ENCODE data around the gene RPP21.

Gene RPP21

DNA sequence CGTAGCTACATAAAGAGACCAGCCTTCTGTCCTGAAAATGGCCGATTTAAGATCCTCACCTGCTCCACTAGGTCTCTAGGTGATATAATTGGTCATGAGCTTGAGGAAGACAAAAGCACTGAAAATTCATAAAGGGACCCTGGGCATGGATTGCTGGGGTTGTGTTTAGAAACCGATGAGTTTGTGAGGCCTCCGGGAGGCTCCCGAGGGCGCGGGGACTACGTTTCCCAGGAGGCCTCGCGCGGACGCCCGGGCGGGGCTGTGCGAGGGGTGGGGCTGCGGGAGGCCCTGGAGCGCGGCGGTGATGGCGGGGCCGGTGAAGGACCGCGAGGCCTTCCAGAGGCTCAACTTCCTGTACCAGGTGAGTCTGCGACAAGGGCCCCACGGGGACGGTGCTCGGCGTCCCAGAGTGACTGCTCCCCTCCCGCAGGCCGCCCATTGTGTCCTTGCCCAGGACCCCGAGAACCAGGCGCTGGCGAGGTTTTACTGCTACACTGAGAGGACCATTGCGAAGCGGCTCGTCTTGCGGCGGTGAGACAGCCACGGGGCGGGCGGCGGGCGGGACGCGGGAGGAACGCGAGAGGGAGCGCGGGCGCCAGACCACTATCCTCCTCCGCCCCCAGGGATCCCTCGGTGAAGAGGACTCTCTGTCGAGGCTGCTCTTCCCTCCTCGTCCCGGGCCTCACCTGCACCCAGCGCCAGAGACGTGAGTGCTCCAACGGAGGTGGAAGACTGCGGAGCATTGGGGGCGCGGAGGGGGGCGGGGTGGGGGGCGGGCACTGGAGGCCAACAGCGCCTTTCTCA, at the start of gene RPP21:
Gene RPP21, plus strand, starts transcription at position 289 of the 804 bp plus-strand sequence. Its CDS starts 16 bp downstream, at position 305.
- DNase-seq, result peak; percentile 71 to 93 (median 83)

DNA sequence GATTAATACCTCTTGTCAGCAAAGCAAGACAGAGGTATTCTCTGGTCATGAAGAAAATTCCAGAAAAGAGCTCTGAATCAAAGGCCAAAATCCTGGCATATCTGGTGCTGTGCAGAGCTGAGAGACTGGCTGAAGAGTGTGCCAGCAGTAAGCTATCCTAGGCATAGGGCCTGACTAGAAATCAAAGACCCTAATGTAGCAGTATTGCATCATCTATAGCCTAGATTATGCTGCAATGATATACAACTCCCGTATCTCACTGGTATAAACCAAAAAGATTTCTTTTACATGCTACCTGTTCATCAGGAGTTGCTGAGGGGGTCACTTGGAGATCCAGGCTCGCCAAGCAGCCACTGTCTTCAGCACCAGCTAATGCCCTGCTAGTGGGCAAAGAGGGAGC, 49.1 kb upstream of the RPP21 start:
- no peak for DNase-seq

DNA sequence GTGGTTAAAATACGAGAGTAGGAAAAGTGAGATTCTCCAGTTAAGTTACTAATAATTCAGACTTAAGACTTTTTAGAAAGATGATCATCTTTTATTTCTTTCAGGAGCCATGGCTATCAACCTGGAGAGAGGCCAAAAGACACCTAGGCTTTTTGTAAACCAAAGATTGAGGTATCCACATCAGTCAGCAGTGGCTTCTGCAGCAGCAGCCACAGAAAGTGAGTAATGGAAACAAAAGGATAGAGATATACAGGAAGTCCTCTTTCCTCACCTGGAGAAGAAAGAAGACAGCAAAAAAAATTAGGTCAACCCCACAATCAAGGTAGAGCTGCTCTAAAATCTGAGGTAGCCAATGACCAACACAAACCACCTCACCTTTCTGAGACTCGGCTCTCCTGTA, 41.0 kb upstream of the RPP21 start:
- DNase-seq, result no peak

DNA sequence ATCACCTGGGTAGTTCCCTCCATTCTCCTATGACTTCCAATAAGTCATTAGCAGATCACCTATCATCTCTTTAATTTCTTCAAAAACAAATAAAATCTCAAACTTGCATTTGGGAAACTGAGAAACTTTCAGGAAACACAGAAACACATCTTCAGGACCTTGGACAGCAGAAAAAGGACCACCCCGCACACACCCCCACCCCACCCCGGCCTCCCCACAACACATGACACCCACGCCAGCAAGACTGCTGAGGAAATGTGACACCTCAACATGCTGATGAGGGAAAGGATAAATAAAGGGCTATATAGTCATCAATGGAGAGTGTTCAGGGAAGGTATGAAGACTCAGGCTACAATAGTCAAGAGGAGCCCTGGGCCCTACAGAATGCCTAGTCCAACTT, 33.9 kb upstream of the RPP21 start:
- peak in 1 of 3 donors; percentile 3 for DNase-seq

DNA sequence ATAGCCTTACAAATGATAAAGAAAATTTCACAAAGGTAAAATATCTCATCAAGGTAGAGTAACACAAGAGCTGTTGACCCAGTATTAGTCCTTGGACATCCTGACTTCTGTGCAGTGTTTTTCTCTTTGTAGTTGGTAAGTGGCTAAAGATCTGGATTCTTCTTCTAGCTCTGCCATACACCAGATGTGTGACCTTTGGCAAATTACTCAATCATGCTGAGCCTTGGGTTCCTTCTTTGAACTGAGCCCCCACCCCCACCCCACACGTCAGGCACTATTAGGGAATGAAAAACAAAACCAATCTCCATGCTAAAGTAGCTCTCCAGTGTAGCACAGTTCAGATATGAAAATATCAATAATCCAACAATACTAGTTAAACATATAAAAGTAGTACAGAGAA, 33.3 kb upstream of the RPP21 start:
- DNase-seq, result peak; percentile 51 to 58 (median 57)

DNA sequence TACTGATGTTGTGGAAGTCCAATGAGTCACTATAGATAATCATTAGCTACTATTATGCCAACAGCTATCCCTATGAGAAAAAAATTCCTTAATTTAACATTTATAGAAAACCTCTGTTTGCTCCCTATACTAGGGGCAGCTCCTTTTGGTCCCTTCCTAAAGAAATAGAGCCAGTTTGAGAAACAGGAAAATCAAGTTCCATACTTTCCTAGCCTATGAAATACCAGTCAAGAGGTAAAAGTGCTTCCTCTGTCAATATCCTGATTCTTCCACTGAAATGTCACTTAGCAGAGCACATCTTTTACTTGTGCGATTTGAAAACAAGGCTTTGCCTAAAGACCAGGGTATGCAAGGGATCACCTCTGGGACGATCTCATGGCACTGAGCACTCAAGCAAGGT, 32.7 kb upstream of the RPP21 start:
- DNase-seq, result no peak

DNA sequence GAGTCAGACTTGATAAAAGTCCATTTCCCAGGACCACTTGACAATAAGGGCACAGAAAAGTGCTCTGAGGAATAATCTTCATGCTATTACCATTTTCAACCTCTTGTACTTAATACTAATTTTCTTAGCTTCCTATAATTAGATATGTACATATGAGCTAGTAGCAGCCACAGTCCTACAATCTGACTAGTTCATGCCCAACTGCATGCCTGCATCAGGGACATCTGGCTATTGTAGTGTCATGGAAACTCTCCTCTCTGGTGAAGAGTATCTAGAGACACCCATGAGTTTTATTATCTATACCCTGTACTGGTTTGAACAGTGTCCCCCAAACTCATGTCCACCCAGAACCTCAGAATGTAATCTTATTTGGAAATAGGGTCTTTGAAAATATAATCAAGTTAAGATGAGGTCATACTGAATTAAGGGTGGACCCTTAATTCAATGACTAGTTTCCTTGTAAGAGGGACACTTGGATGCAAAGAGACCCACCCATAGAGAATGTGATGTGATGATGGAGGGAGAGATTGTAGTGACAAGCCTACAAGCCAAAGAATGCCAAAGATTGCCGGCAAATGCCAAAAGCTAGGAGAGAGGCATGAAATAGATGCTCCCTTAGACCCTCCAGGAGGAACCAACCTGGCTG, 32.2 kb upstream of the RPP21 start:
- no peak for DNase-seq

DNA sequence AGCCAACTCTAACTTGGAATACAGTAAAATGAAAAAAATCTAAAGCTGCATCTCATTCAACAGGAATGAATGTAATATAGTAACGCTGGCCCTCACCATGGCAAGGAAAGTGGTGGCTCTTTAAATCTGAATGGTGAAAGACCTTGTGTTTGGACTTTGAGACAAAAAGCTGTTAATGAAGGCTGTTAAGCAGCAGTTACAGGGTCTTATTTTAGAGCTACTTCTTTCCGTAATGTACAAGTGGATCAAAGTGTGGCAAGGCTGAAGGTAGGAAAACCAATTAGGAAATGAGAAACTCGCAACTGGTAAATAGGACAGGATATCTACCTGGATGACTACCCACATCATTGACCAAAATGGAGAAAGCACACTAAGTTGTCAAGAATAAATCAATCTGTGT, 29.8 kb upstream of the RPP21 start:
- DNase-seq, result no peak

DNA sequence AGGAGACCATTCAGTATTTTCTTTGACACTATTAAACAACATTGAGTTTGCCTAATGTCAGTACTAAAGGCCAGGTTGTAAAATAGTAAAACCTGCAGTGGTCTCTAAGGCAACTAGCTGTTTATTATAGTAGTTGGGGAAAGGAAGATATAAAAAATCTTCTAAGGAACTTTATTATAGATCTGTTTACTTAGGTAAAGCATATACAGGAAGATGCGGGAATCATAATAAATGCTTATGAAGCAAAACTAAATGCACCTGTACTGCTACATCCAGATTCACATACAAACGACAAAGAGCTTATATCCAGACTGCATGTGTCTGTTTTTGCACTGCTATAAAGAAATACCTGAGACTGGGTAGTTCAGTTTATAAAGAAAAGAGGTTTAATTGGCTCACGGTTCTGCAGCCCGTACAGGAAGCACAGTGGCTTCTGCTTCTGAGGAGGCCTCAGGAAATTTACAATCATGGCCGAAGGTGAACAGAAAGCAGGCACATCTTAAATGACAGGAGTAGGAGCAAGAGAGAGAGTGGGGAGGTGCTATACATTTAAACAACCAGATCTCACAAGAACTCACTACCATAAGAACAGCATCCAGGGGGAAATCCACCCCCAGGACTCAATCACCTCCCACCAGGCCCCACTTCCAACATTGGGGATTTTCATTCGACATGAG, 26.9 kb upstream of the RPP21 start:
- DNase-seq, result no peak

DNA sequence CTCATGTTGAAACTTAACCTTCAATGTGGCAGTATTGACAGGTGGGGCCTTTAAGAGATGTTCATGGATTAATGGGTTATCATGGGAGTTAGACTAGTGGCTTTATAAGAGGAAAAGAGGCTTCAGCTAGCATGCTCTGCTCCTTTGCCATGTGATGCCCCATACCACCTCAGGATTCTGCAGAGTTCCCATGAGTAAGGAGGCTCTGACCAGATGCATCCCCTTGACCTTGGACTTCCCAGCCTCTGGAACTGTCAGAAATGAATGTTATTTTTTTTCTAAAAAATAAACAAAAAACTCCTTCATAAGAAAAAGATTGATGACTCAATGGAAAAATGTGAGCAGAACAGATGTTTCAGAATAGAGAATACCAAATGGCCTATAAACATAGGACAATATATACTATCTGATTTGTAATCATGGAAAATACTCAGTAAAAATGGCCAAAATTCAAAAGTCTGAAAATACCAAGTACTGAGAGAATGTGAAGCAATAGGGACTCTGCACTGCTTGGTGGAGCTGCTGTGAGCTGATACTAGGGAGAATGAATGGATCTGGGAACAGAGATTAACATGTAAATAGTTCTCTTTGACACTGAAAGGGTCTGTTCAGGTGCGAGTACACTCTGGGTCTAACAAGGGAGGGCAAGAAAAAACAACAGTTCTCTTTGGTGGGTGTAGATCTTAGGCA, 25.7 kb upstream of the RPP21 start:
- DNase-seq, result no peak

DNA sequence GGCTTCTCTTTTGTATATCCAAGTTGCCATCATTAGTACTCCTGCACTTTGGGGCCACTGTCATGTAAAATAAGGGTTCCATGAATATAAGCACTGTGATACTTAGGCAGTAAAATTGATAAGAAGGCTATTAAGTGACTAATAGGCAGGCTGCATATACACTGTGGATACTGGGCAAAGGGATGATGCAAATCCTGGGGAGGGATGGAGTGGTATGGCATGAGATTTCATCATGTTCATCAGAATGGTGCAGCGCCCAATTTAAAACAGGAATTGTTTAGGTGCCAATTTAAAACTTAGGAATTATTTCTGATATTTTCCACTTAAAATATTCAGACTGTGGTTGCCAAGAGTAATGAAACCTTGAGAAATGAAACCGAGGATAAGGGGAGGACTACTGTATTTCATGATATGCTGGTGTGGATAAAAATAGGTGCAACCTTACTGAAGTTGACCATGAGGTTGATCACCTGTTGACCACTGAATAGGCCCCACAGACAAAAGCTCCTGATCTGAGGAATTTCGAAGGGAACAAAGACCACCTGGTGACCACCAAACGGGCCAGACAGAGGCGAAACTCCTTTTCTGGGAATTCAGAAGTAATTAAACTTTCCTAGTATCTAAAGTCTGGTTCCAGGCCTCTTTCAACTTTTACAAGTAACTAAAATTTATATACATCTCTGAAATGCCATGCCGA, 23.1 kb upstream of the RPP21 start:
- DNase-seq, result no peak

DNA sequence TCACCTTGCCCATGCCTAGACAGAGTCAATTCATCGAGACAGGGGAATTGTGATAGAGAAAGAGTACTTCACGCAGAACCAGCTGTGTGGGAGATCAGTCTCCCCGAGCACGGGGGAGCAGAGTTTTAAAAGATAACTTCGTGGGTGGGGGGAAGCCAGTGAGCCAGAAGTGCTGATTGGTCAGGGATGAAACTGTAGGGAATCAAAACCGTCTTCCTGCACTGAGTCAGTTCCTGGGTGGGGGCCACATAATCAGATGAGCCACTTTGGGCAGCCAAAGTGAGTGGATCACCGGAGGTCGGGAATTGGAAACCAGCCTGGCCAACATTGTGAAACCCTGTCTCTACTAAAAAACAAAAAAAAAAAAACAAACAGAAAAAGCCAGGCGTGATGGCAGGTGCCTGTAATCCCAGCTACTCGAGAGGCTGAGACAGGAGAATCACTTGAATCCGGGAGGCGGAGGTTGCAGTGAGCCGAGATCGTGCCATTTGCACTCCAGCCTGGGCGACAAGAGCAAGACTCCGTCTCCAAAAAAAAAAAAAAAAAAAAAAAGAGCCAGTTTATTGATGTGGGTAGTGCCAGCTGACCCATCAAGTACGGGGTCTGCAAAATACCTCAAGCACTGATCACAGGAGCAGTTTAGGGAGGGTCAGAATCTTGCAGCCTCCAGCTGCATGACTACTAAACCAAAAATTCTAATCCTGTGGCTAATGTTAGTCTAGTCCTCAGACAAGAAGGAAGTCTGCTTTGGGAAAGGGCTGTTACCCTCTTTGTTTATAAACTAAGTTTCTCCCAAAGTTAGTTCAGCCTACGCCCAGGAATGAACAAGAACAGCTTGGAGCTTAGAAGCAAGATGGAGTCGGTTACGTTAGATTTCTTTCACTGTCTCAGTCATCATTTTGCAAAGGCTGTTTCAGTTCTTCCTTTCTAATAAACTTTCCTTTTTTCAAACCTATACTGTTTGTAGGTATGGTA, 22.1 kb upstream of the RPP21 start:
- peak; percentile 31 to 43 (median 43) for DNase-seq

DNA sequence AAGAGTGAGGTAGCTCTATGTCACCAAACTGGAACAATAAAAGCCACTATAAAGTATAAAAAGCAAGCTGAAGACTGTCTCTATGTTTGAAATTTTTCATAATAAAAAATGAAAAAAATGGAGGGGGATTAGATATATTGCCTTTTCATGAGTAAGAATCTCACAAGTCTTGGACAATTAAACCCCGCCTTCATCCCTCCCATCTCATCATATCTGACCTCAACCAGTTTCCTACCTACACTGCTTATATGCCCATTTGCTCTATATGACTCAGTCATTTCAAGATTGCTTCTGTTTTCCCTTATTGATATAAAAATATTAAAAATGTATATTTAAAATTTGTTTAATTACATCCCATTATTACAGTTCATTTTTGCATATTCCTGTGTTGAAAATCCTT, 21.1 kb upstream of the RPP21 start:
- peak in 2 of 3 donors; percentile 17 to 27 for DNase-seq

DNA sequence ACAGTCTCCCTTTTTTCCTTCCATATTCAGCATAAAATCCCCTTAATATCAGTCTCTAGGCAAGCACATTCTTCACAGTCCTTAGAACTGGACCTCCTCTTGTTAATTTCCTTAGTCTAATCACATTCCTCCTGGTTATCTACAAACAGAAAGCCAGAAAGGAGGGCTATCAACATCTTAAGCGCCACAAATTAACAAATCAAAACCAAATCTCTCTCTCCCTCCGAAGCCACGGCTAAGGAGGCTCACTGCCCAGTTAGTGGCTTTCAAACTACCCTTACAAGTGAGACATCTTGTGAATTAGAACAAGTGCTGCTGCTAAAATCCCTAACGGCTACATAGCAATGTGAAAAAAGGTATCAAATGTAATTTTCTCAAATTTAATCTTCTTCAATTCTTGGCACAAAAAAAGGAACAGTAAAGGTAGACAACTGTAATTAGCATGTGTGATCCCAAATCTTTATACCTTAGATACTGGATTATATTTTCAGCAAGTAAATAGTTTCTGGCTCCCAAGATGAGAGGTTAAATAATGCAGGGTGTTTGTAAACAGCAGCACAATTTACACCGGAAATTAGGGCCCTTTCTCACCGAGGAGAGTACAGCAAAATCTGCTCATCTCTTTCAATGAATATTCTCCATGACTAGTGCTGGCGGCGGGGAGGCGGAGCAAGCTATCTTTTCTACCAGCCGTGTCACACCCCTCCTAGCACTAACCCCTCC, 19.6 kb upstream of the RPP21 start:
- peak; percentile 55 to 68 (median 61) for DNase-seq

DNA sequence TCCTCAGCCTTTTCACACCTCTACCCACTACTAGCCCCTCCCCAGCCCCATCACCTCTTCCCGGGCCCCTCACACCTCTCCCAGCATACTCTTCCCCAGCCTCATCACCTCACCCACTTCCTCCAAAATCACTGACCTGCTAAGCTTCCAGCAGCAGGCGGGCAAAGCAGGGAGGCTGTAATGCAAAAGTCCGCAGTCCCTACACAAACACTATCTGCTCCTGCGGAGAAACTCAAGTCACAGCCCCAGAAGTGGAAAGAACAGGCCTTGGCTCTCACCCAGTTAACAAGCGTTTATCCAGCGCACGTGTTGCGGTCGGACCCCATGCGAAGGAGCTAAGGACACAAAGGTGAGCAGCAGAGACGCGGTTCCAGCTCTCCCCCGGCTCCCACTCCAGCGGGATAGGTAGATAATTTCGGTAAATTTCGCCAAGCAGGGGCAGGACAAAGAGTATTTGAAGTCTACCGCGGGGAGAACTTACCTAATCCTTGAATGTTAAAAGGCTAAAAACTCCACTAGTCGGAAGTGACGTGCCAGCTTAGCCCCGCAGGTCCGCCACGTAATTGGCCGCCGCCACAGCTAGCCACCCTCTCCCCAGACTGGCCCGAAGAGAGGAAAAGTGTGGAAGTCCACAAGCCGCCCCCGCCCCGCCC, 19.0 kb upstream of the RPP21 start:
- DNase-seq, result peak in 1 of 3 donors; percentile 86

DNA sequence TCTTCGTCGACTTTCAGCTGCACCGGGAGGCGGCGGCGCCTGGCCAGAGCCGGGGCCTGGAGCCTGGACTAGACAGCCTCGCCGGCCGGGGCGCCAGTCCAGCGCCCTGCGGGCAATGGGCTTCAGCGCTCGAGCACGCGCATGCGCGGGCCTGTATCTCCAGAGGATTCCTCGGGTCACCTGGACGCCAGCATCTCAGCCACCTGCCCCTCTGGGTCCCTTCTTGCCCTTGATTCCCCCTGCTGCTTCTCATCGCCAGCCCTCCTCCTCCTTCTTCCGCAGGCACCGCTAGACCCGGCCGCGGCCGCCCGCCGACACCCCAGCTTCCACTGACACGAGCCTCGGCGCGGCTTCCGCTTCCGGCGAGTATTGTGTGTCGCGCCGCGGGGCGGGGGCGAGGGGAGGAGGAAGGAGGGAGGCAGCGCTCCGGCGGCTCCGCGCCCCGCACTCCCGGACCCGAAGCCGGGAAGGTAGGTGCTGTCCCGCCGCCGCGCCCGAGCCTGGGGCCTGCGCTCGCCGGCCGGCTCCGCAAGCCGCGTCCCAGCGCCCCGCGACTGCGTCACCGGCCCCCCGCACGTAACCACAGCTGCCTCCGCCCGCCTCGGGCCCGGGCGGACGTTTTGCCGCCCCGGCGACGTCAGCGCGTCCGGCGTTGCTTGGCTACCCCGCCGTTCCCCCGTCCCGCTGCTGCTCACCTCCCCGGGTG, 18.3 kb upstream of the RPP21 start, which contains the start of gene TRIM39:
Gene TRIM39, plus strand, starts transcription at position 402 of the 706 bp plus-strand sequence. CDS start 2,391 bp downstream, outside the sequence.
- DNase-seq, result peak; percentile 88 to 95 (median 91)

DNA sequence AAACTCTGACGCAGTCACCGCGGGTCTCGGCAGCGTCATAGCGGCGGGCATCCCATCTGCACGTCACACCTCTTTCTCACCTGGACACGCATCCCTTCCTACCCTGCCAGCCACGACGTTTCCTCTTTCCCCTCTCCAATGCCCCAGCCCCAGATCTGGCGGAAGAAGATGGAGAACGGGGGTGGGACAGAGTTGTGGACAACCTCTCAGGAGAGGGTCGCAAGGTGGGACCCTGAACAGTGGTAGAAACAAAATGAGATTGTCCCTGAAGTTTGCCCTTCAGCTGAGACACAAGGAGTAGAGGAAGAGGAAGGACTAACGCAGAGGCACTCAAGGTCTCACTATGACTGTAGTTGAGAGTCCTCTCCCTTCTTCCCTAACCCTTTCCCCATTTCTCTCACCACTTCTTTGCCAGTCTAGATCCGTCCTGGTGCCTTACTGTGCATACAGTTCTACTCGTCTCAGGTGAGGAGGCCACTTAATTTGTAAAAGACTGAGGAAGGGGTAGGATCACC, 17.7 kb upstream of the RPP21 start:
- DNase-seq, result peak in 1 of 3 donors; percentile 8

DNA sequence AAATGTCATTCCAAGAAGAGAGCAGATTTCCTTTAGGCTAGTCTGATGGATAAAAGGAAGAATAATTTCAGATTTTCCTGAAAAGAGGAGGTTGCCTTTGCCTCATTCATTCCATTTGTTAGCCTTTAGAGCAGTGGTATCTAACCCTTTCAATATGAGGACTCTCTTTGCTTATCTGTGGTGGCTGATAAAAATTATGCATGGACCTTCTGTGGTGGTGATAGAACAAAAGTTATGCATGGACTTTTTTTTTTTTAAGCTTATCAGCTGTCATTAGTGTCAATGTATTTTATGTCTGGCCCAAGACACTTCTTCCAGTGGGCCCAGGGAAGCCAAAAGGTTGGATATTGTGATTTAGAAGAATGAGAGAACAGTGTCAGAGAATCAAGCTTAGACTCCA, 16.6 kb upstream of the RPP21 start:
- no peak for DNase-seq

DNA sequence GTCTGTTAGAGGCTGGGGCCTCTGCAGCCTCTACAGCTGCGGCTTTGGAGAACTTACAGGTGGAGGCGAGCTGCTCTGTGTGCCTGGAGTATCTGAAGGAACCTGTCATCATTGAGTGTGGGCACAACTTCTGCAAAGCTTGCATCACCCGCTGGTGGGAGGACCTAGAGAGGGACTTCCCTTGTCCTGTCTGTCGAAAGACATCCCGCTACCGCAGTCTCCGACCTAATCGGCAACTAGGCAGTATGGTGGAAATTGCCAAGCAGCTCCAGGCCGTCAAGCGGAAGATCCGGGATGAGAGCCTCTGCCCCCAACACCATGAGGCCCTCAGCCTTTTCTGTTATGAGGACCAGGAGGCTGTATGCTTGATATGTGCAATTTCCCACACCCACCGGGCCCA, 15.6 kb upstream of the RPP21 start:
- peak; percentile 76 for DNase-seq
